ENCODE results near the gene PIGZ. TPM values are rescaled to one million over a fixed set of nuclear protein-coding genes. Genes with fewer than 3 reads are reported as not detected.

Gene PIGZ
- total and polyA plus RNA-seq, 9 of the 15 experiments (the other 6 are each of a cell fraction or from before 2014, with no cell fraction given), result 0.15 to 1.8 (median 0.76) TPM

GRCh38 chr3:197007953-197008352, 39.3 kb upstream of the PIGZ start:
- DNase-seq (ENCODE audit: extremely low read depth in 1 of 4, low spot score in 3 of 4), result no peak
- no peak overlapping the region for H3K4me2 ChIP-seq (ENCODE audit: insufficient read depth, low read length)
- no peaks in the 10 kb centered on the region for H3K9me3 ChIP-seq (replicated peaks; ENCODE audit: control insufficient read depth, insufficient read depth, low read depth, low read length)
- no peaks in the 10 kb centered on the region for H3K9me1 ChIP-seq (ENCODE audit: control insufficient read depth, insufficient read depth, low read length)
- no peak for ATAC-seq
- H3K79me2 ChIP-seq (ENCODE audit: control insufficient read depth, insufficient read depth, low read length), result no peaks in the 10 kb centered on the region
- peak overlapping the region in 1 of 2 experiments; percentile 66; a peak in 1 of 4 replicates for H3K9ac ChIP-seq (ENCODE audit: insufficient read depth in 1 of 2, low read depth in 2 of 2, low read length in 2 of 2)
- CTCF ChIA-PET (ENCODE audit: low intra/inter-chr PET ratio), result no interaction called here
- H4K20me1 ChIP-seq (replicated peaks; ENCODE audit: control insufficient read depth, insufficient read depth, low read length), result no peaks in the 10 kb centered on the region
- 36% methylated on average over 8 of the region's 8 CpGs for WGBS (ENCODE audit: insufficient coverage, low coverage, missing lambda C conversion rate)
- peaks cover 3 to 51% of the 10 kb centered on the region in 2 experiments; a peak in 3 of 5 replicates for H3K4me1 ChIP-seq (replicated peaks in 1 of 2; ENCODE audit: control insufficient read depth in 2 of 2, insufficient read depth in 2 of 2, low read length in 2 of 2)
- in situ Hi-C loops (cut with MboI), result no loop called here
- H3K4me3 ChIP-seq, result no peak overlapping the region
- no peak overlapping the region for H3K27ac ChIP-seq (ENCODE audit: extremely low read depth, low read depth, low read length)
- FAIRE-seq, result no peak
- H3K36me3 ChIP-seq (ENCODE audit: control insufficient read depth, insufficient read depth, low read length), result no peaks in the 10 kb centered on the region
- intact Hi-C loops (cut with micrococcal nuclease), result no loop called here
- no TSS peak for BruUV-seq (replicated peaks)
- H3K27me3 ChIP-seq (ENCODE audit: control insufficient read depth in 2 of 2, insufficient read depth in 2 of 2, low read length in 2 of 2), result no peaks in the 10 kb centered on the region
- POLR2A ChIA-PET, result no interaction called here
- TF ChIP-seq SPI1 (IDR thresholded peaks at IDR 0.05; ENCODE audit: borderline replicate concordance, low read depth, low read length) (peak; percentile 60; the same call in 1 of the 2 replicates), AFF4 (CRISPR knock-in tag; IDR thresholded peaks at IDR 0.05) (no peak), CSDE1 (IDR thresholded peaks at IDR 0.05) (no peak)
- H2AFZ ChIP-seq (ENCODE audit: low read depth, low read length), result no peak overlapping the region
